B cell (primary cell): ENCODE data around the gene KLK15. TPM values are rescaled to one million over a fixed set of nuclear protein-coding genes. Genes with fewer than 3 reads are reported as not detected.
A peak's percentile ranks its signal among the peaks of the same experiment; 100 is the strongest.

Source experiments
- ATAC-seq: fragments of 200-7000 bp; cut with Tn5 transposase; one replicate; pipeline ENCODE4 v1.10.0; 2021; ENCODE audit warnings: low read depth, mild to moderate bottlenecking, moderate number of reproducible peaks, moderate library complexity
- CTCF ChIA-PET: fragments of 350-600 bp; sonication (Branson Sonifier 250); formaldehyde crosslinking; loops from one replicate; lab custom pipeline; 2021; ENCODE audit warnings: antibody characterized with exemption, inconsistent platforms; lab: Charles Lee
- POLR2A ChIA-PET: fragments of 350-600 bp; sonication (Branson Sonifier 250); formaldehyde crosslinking; loops from one replicate; lab custom pipeline; 2021; ENCODE audit warnings: antibody characterized with exemption; lab: Charles Lee
- DNase-seq: peaks from one replicate; pipeline ENCODE4 v3.0.0; 2013
- H2AFZ ChIP-seq: 2 replicates; pipeline ENCODE4 v1.6.1; 2012; ENCODE audit warnings: mild to moderate bottlenecking, low read depth, low read length; ENCODE audit not compliant: insufficient read depth, poor library complexity, severe bottlenecking
- H3K27ac ChIP-seq, 2 donors: 1 replicate in 1 of 2; 2 replicates in 1 of 2; pipeline ENCODE4 v1.5.1; 2012 to 2013; ENCODE audit warnings: low read length in 2 of 2, mild to moderate bottlenecking in 2 of 2, moderate library complexity in 1 of 2
- H3K27me3 ChIP-seq, 4 experiments: fragments of 200-600 bp in 1 of 4; sonication (generic) in 1 of 4; replicated peaks in 1 of 4; 1 replicate in 2 of 4; 2 replicates in 2 of 4; pipeline versions ENCODE4 v1.6.1 to v1.7.0; 2013 to 2016; ENCODE audit warnings: low read length in 3 of 4, mild to moderate bottlenecking in 2 of 4, mixed read lengths in 1 of 4, moderate library complexity in 1 of 4; ENCODE audit not compliant: insufficient read depth in 4 of 4, control insufficient read depth in 3 of 4; ENCODE audit errors: control extremely low read depth in 1 of 4
- H3K36me3 ChIP-seq, 2 experiments: replicated peaks in 1 of 2; 1 replicate in 1 of 2; 2 replicates in 1 of 2; pipeline versions ENCODE4 v1.6.1 to v1.7.1; 2013; ENCODE audit warnings: low read length in 1 of 2; ENCODE audit not compliant: insufficient read depth in 2 of 2, control insufficient read depth in 1 of 2; ENCODE audit errors: control extremely low read depth in 1 of 2, extremely low read depth in 1 of 2
- H3K4me1 ChIP-seq, 2 donors: fragments of 200-600 bp in 1 of 2; sonication (generic) in 1 of 2; 1 replicate in 1 of 2; 2 replicates in 1 of 2; pipeline versions ENCODE4 v1.5.1 to v1.6.1; 2013 to 2017; ENCODE audit warnings: low read length in 2 of 2; ENCODE audit not compliant: control insufficient read depth in 2 of 2, insufficient read depth in 2 of 2
- H3K4me2 ChIP-seq: replicated peaks from 2 replicates; pipeline ENCODE3; 2012; ENCODE audit warnings: mild to moderate bottlenecking, low read depth, low read length; ENCODE audit not compliant: poor library complexity, severe bottlenecking
- H3K4me3 ChIP-seq, 5 experiments: fragments of 200-600 bp in 1 of 5; sonication (generic) in 1 of 5; 1 replicate in 3 of 5; 2 replicates in 2 of 5; pipeline versions ENCODE4 v1.5.1 to v1.7.0; 2011 to 2016; ENCODE audit warnings: low read length in 4 of 5, mild to moderate bottlenecking in 4 of 5, low read depth in 2 of 5, control low read depth in 1 of 5, moderate library complexity in 1 of 5; ENCODE audit not compliant: insufficient read depth in 1 of 5; ENCODE audit errors: control extremely low read depth in 1 of 5, extremely low read depth in 1 of 5
- H3K79me2 ChIP-seq: fragments of 200-600 bp; sonication (generic); one replicate; pipeline ENCODE4 v1.6.0; 2016; ENCODE audit warnings: low read length; ENCODE audit not compliant: control insufficient read depth, insufficient read depth
- H3K9ac ChIP-seq: fragments of 200-600 bp; sonication (generic); 2 replicates; pipeline ENCODE4 v1.6.1; 2017; ENCODE audit warnings: mild to moderate bottlenecking, low read length, moderate library complexity
- H3K9me3 ChIP-seq, 3 donors: one replicate each; pipeline versions ENCODE4 v1.6.1 to v1.7.1; 2013; ENCODE audit warnings: low read length in 2 of 3; ENCODE audit not compliant: control insufficient read depth in 2 of 3, insufficient read depth in 1 of 3; ENCODE audit errors: control extremely low read depth in 1 of 3
- H4K20me1 ChIP-seq: 2 replicates; pipeline ENCODE4 v1.6.0; 2012; ENCODE audit warnings: mild to moderate bottlenecking, low read length; ENCODE audit not compliant: insufficient read depth, control insufficient read depth, poor library complexity, severe bottlenecking
- H3K27ac Mint-ChIP-seq: one replicate; pipeline ENCODE4 v1.8.0; 2021; ENCODE audit warnings: mixed read lengths
- H3K27me3 Mint-ChIP-seq: one replicate; pipeline ENCODE4 v1.8.0; 2021; ENCODE audit warnings: mixed read lengths
- H3K4me1 Mint-ChIP-seq: one replicate; pipeline ENCODE4 v1.8.0; 2021; ENCODE audit warnings: mixed read lengths
- H3K4me3 Mint-ChIP-seq: one replicate; pipeline ENCODE4 v1.8.0; 2021; ENCODE audit warnings: mixed read lengths
- H3K9me3 Mint-ChIP-seq: one replicate; pipeline ENCODE4 v1.8.0; 2022; ENCODE audit warnings: mixed read lengths; ENCODE audit not compliant: insufficient read depth
- CTCF ChIP-seq: fragments of 200-600 bp; IDR thresholded peaks from one replicate; pipeline ENCODE4 v1.8.0; 2022; ENCODE audit warnings: antibody characterized with exemption, mild to moderate bottlenecking
- EZH2 ChIP-seq: IDR thresholded peaks from 2 replicates; pipeline ENCODE4 v1.6.1; 2012; ENCODE audit warnings: borderline replicate concordance, low read depth, mild to moderate bottlenecking, moderate library complexity, low read length; ENCODE audit not compliant: insufficient read depth, poor library complexity, severe bottlenecking
- WGBS: methylation state at CpG from one replicate; pipeline ENCODE4 v1.1.5; 2013; ENCODE audit warnings: missing lambda C conversion rate; ENCODE audit not compliant: insufficient coverage; 5-methylcytosine and 5-hydroxymethylcytosine counted together
- intact Hi-C: fragments of 100-400 bp; cut with micrococcal nuclease; formaldehyde crosslinking; loops from one replicate; pipeline ENCODE4 v1.10.0; 2022
- polyA plus RNA-seq: library from polyadenylated mRNA; depleted of rRNA; stranded (reverse); fragments of >200 nt; gene quantifications from 2 replicates; pipeline ENCODE4 v1.2.3, GENCODE V29; 2012
- total RNA-seq, 2 donors: library from RNA; stranded (reverse); fragments of 120-200 nt in 1 of 2; gene quantifications; 1 replicate in 1 of 2; 2 replicates in 1 of 2; pipeline versions ENCODE4 v1.2.3 to v1.2.4, GENCODE V29; 2013 to 2022

KLK15 gene
- total and polyA plus RNA-seq, 2 donors (not counting 1 experiment from before 2014, with no cell fraction given): 0.07 TPM; not detected in 1

DNA sequence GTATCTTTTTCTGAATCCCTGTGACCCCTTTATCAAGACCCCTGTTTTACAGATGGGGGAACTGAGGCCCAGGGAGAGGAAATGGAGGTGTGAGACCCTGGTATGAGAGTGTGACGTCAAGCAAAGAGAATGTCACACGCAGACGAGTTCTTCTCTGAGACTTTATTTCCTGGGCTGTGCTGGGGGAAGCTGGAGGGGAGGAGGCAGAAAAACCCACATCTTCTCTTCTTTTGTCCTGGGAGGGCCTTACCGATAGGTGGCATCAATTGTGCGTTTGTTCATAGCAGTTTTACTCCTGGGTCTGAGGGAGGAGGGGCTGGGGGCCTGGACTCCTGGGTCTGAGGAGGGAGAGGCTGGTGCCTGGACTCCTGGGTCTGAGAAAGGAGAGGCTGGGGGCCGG, 4.9 kb upstream of the KLK15 start:
- H3K27me3 Mint-ChIP-seq: peaks cover 29% of the 10 kb centered on the region
- 20% methylated on average over 5 of the region's 6 CpGs for WGBS
- peaks cover 26% of the 10 kb centered on the region for H3K4me1 Mint-ChIP-seq
- H3K79me2 ChIP-seq: no peaks in the 10 kb centered on the region
- no peak overlapping the region for H2AFZ ChIP-seq
- ATAC-seq (no peak), DNase-seq (peak; percentile 48)
- H3K9me3 ChIP-seq: peaks cover 0 to 17% (median 2%) of the 10 kb centered on the region in 3 donors
- peaks cover 0 to 33% (median 2%) of the 10 kb centered on the region in 4 experiments for H3K27me3 ChIP-seq
- no peak for TF ChIP-seq EZH2
- ChIA-PET CTCF (interaction anchor here (1.5 to 3.2 kb wide), 2 partner anchors 54 to 83 kb away, joined by 3 to 11 read pairs; no protein-coding TSS in a partner anchor), POLR2A (no interaction called here)
- intact Hi-C loops: loop anchor here (5.0 kb wide), 1 partner anchor 59 kb away; no protein-coding TSS in a partner anchor
- no peaks in the 10 kb centered on the region for H3K36me3 ChIP-seq
- no peak overlapping the region for H3K27ac ChIP-seq
- H3K4me3 ChIP-seq: no peak overlapping the region
- no peaks in the 10 kb centered on the region for H4K20me1 ChIP-seq
- H3K4me2 ChIP-seq: no peak overlapping the region
- H3K4me3 Mint-ChIP-seq: no peak overlapping the region
- peaks cover 4% of the 10 kb centered on the region for H3K9me3 Mint-ChIP-seq
- H3K4me1 ChIP-seq: peaks cover 11 to 14% of the 10 kb centered on the region in 2 donors
- H3K27ac Mint-ChIP-seq: peak overlapping the region; percentile 55
- no peak overlapping the region for H3K9ac ChIP-seq

- POLR2A ChIA-PET: no interaction called here
- Histone ChIP-seq H3K4me3 (no peak overlapping the region), H3K4me1 (peaks cover 11 to 14% of the 10 kb centered on the region in 2 donors), H3K79me2 (no peaks in the 10 kb centered on the region), H3K4me2 (no peak overlapping the region), H2AFZ (no peak overlapping the region), H3K36me3 (no peaks in the 10 kb centered on the region), H3K27ac (no peak overlapping the region), H4K20me1 (no peaks in the 10 kb centered on the region), H3K9me3 (peaks cover 0 to 10% (median 0%) of the 10 kb centered on the region in 3 donors), H3K9ac (no peak overlapping the region), H3K27me3 (peaks cover 0 to 41% (median 2%) of the 10 kb centered on the region in 4 experiments)
- H3K27me3 Mint-ChIP-seq: peaks cover 35% of the 10 kb centered on the region
- ATAC-seq: no peak
- no peak for DNase-seq
- no peak for TF ChIP-seq EZH2
- no peak for TF ChIP-seq CTCF
- H3K9me3 Mint-ChIP-seq: peaks cover under 1% of the 10 kb centered on the region
- H3K4me1 Mint-ChIP-seq: peaks cover 26% of the 10 kb centered on the region
- intact Hi-C loops: loop anchor here (5.0 kb wide), 1 partner anchor 60 kb away; no protein-coding TSS in a partner anchor
- peak overlapping the region; percentile 88 for H3K4me3 Mint-ChIP-seq
- WGBS: 86% methylated on average over 8 of the region's 10 CpGs
- CTCF ChIA-PET: interaction anchor here (1.3 to 3.2 kb wide), 2 partner anchors 52 to 84 kb away, joined by 3 to 11 read pairs; no protein-coding TSS in a partner anchor
- H3K27ac Mint-ChIP-seq: no peak overlapping the region
Measured at GRCh38 chr19:50837300-50837699, 3.9 kb upstream of the KLK15 start.
